Stimulated activated CD8-positive, alpha-beta memory T cell treated with anti-CD3 and anti-CD28 coated beads, Interleukin-4, amount 100 ng/mL, for 48 hours (primary cell): Measurements from ENCODE around the gene RUNDC3A.
"Not testable (repeated sequence)": the region's sequence is repeated elsewhere in the genome, so short reads cannot be mapped to it uniquely, and the experiment has no call there.

Source experiments
- DNase-seq: peaks from one replicate; pipeline ENCODE4 v3.0.0-alpha.2; 2020

Gene RUNDC3A

DNA sequence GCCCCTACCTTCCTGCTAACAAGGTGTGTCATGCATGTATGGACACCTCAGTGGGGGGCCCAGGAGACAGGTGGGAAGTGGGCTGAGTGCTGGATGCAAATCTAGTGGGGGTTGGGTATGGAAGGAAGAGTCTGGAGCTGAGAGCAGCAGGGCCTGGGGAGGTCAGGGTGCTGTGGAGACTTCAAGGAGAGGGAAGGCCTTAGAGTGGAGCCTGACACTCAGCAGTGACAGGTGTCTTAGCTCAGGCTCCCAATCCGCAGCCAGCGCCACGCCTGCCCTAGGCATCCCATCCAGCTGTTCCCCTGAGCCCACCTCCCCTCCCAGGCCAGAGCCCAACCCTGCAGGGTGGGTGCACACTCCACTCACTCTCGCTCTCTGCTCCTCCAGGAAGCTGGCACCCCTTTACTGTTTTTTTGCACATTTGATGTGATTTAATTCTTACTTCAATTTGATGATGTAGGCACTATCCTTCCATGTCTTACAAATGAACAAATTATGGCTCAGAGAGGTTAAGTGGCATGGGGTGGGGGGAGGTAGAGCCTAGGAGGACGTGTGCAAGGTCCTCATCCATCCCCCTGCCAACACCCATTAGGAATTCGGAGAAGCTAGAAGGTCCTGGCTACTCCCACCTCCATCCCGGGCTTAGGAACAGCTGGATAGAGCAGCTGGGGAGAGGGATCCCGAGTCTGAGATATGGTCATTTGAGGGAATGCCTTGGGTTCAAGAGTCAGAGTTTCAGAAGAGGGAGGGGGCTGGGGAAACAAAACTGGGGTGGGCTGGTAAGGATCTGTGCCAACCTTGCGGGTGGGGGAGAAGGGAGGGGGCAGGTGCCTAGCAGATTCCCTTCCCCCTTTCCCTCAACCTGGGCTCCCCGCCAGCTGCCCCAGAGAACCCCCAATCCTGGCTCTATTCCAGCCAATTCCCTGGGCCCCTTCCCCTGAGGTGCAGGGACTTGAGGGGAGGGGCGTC is 53.2 kb downstream of the RUNDC3A start:
- no peak for DNase-seq

DNA sequence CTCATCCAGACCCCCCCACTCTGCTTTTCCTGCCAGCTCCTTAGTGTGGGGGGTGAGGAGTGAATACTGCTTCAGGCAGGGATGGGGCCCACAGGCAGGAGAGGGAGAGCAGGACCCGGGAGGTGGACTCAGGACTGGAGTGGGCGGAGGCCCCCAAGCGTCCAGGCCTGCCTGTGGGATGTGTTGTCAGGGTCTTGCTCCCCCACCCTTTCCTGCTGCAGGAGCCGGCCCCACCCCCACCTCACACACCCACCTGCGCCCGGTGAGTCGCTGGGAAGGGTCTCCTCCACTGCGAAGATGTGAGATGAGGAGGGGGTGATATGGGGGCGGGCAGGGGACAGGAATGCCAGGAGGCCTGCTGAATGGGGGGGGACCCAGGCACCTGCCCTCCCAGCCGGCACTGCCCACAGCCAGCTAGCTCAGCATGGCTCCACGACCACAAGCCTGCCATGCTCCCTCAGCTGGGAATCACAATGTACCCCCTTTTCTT is 54.1 kb downstream of the RUNDC3A start:
- no peak for DNase-seq

DNA sequence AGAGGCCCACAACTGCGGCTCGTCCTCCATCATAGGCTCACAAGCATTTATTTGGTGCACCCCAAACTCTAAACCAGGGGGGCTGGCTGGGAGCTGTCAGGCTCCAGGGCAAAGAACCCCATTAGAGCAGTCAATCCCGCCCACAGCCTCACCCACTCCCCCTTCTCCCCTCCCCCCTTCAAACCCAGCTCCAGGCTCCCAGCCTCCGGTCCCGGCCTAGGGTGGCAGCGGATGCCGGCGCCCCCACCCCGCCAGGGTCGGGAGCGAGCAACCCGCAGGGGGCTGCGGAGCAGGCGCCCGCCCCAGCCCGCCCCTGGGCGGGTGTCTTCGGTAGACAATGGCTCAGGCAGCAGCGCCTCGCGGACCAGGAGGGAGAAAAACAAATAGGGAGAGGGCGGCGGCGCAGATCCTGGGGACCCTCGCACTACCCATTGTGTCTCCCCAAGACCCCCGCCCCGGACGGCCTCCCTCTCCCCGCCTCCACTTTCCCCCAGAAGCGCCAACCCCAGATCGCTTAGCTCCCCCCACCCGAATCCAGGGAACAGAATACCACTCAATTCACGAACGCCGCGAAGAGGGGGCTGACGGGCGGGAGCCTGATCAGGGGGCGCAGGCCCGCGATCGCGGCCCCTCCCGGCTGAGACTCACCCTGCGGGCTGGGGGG is 54.7 kb downstream of the RUNDC3A start:
- DNase-seq: no peak

DNA sequence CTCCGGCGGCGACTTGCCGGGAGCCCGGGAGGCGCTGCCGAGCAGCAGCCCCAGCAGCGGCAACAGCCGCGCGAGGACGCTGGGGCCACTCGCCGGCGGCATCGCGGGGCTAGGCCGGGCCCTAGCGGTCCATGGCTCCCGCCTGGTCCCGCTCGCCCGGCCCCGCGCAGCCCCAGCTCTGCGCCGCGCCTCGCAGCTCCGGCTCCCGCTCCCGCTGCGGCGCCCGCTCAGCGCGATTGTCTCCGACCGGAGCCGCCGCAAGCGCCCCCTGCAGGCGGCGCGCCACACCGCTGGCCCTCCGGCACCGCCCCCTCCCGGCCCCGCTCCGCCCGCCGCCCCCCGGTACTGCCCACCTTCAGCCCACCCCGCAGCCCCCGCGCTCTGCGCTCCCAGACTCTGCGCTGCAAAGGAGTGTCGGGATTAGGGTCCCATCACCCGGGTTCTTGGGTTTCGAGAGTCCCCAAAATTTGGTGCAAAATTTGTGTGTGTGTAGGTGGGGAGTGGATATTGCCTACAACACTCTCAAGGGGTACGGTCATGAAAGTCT is 55.3 kb downstream of the RUNDC3A start, which contains the start of gene FAM171A2:
Gene FAM171A2, minus strand, starts transcription at position 241 of the 547 bp plus-strand sequence. Its CDS starts 139 bp downstream, at position 102.
- peak; percentile 77 for DNase-seq

DNA sequence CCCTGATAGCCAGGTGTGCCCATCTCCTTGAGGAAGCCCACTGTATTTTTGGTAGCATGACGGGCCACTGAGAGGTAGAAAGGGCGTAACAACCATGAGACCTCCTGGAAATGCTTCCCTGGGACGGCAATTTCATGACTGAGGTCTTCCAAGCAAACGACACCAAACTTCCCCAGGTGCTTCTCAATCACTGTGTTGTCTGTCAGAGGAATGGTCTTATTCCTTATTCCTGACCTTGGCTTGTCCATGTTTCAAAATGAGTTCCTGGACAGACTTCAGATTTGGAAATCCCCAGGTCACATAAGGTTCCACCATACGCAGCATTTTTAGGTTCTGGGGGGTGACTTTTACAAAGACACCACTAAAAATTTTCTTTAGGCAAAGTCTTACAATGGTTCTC is 56.6 kb downstream of the RUNDC3A start:
- DNase-seq: not testable (repeated sequence)

DNA sequence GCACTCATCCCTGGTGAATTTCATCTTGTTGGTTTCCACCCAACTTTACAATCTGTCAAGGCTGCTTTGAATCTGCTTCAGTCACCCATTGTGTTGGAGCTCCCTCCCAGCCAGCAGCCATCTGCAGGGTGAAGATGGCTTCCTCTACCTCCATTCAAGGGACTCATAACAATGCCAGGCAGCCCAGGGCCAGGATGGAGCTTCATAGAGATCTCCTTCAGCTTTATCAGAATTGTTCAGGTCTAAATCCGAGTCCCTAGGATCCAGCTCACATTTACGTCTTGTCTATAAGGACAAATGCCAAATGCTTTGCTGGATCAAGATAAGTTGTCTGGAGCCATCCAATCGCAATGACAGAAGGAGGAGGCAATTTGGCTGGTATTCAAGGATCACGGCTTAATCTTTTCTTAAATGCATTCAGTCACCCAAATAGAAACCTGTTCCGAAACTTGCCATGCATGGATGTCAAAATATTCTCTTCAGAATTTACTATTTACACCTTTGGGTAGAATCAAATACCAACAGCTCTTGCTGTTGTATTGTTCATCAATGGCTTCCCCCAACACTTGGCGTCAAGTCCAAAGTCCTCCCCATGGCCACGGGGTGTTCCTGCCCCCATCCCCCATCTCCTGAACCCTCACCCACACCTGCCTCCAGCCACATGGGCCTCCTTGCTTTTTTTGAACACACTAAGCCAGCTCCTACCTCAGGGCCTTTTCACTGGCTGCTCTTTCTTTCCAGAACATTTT is 59.0 kb downstream of the RUNDC3A start:
- DNase-seq: no peak
